Ascending aorta (tissue), 2 donors: ENCODE measurements around the gene TNIK. TPM values are rescaled to one million over a fixed set of nuclear protein-coding genes. Genes with fewer than 3 reads are reported as not detected.

Experiments
- DNase-seq, 2 donors: peaks; one replicate each; pipeline ENCODE4 v3.0.0-alpha.2; 2019; ENCODE audit warnings: low spot score in 2 of 2
- H3K27ac ChIP-seq, 2 donors: fragments of 200-600 bp; sonication (generic); one replicate each; pipeline ENCODE4 v1.5.1; 2016 to 2017; ENCODE audit warnings: mild to moderate bottlenecking in 1 of 2
- H3K27me3 ChIP-seq: fragments of 200-600 bp; sonication (generic); one replicate; pipeline ENCODE4 v1.5.1; 2017
- H3K36me3 ChIP-seq, 2 donors: fragments of 200-600 bp; sonication (generic); one replicate each; pipeline ENCODE4 v1.5.1; 2016
- H3K4me1 ChIP-seq, 2 donors: fragments of 200-600 bp; sonication (generic); one replicate each; pipeline ENCODE4 v1.5.1; 2016 to 2017; ENCODE audit warnings: mild to moderate bottlenecking in 1 of 2
- H3K4me3 ChIP-seq, 2 donors: fragments of 200-600 bp; sonication (generic); one replicate each; pipeline ENCODE4 v1.5.1; 2016 to 2017; ENCODE audit warnings: mild to moderate bottlenecking in 1 of 2
- H3K9me3 ChIP-seq, 2 donors: fragments of 200-600 bp; sonication (generic); one replicate each; pipeline ENCODE4 v1.5.1; 2016
- CTCF ChIP-seq, 3 experiments: fragments of 200-600 bp in 2 of 3; fragments of 450-650 bp in 1 of 3; sonication (generic) in 2 of 3; IDR thresholded peaks; one replicate each; pipeline ENCODE4 v1.5.1; 2016 to 2019; ENCODE audit warnings: antibody characterized with exemption in 3 of 3, mild to moderate bottlenecking in 1 of 3, moderate library complexity in 1 of 3
- intact Hi-C: fragments of 100-400 bp; cut with DNase I; formaldehyde crosslinking; loops from one replicate; pipeline ENCODE4 v1.15.1; 2023
- total RNA-seq: library from RNA; depleted of rRNA; stranded (reverse); fragments of >200 nt; gene quantifications from one replicate; pipeline ENCODE4 v1.1.0, GENCODE V29; 2016

Gene TNIK
- total RNA-seq, 1 donor from 2014 or later: 0.75 TPM

- Histone ChIP-seq H3K27me3 (no peaks in the 10 kb centered on the region), H3K36me3 (no peaks in the 10 kb centered on the region), H3K4me1 (peaks cover 0 to 7% of the 10 kb centered on the region in 2 donors), H3K4me3 (no peak overlapping the region), H3K9me3 (no peaks in the 10 kb centered on the region), H3K27ac (no peak overlapping the region)
- TF ChIP-seq CTCF (IDR thresholded peaks at IDR 0.05): no peak
- DNase-seq: no peak
- intact Hi-C loops: no loop called here
Observed at GRCh38 chr3:171380711-171381425, 79.3 kb downstream of the TNIK start.

GRCh38 chr3:171379961-171380483 lies 80.2 kb downstream of the TNIK start:
- H3K4me1 ChIP-seq: peaks cover 0 to 7% of the 10 kb centered on the region in 2 donors
- intact Hi-C loops: no loop called here

GRCh38 chr3:171379281-171379680 lies 80.9 kb downstream of the TNIK start:
- no peak for TF ChIP-seq CTCF (IDR thresholded peaks at IDR 0.05)
- no peak overlapping the region for H3K27ac ChIP-seq
- no peaks in the 10 kb centered on the region for H3K27me3 ChIP-seq
- H3K36me3 ChIP-seq: no peaks in the 10 kb centered on the region
- peaks cover 0 to 6% of the 10 kb centered on the region in 2 donors for H3K4me1 ChIP-seq
- intact Hi-C loops: no loop called here
- DNase-seq: no peak
- no peaks in the 10 kb centered on the region for H3K9me3 ChIP-seq
- no peak overlapping the region for H3K4me3 ChIP-seq

More at GRCh38 chr3:171379961-171380483, 80.2 kb downstream of the TNIK start:
- H3K36me3 ChIP-seq: no peaks in the 10 kb centered on the region
- H3K9me3 ChIP-seq: no peaks in the 10 kb centered on the region
- H3K27ac ChIP-seq: no peak overlapping the region
- no peaks in the 10 kb centered on the region for H3K27me3 ChIP-seq
- no peak overlapping the region for H3K4me3 ChIP-seq
- TF ChIP-seq CTCF (IDR thresholded peaks at IDR 0.05): no peak
- DNase-seq: no peak

- no peak for DNase-seq
Observed at GRCh38 chr3:171378586-171378985, 81.6 kb downstream of the TNIK start.

GRCh38 chr3:171377859-171378258 lies 82.3 kb downstream of the TNIK start:
- Histone ChIP-seq H3K4me1 (no peaks in the 10 kb centered on the region), H3K27ac (no peak overlapping the region)
- intact Hi-C loops: no loop called here

More at GRCh38 chr3:171378586-171378985, 81.6 kb downstream of the TNIK start:
- TF ChIP-seq CTCF (IDR thresholded peaks at IDR 0.05): no peak
- no peak overlapping the region for H3K27ac ChIP-seq
- no peaks in the 10 kb centered on the region for H3K36me3 ChIP-seq
- H3K4me3 ChIP-seq: no peak overlapping the region
- intact Hi-C loops: no loop called here
- no peaks in the 10 kb centered on the region for H3K4me1 ChIP-seq
- H3K9me3 ChIP-seq: no peaks in the 10 kb centered on the region
- H3K27me3 ChIP-seq: no peaks in the 10 kb centered on the region

More at GRCh38 chr3:171377859-171378258, 82.3 kb downstream of the TNIK start:
- no peak overlapping the region for H3K4me3 ChIP-seq
- H3K9me3 ChIP-seq: no peaks in the 10 kb centered on the region
- H3K36me3 ChIP-seq: no peaks in the 10 kb centered on the region
- H3K27me3 ChIP-seq: no peaks in the 10 kb centered on the region
- no peak for TF ChIP-seq CTCF (IDR thresholded peaks at IDR 0.05)
- DNase-seq: no peak
